Activated naive CD8-positive, alpha-beta T cell treated with anti-CD3 and anti-CD28 coated beads, Interleukin-2, amount 50 U/mL, for 24 hours (primary cell): Measurements from ENCODE around the gene GRAP.

Experiments
- ATAC-seq: fragments of 150-1000 bp; cut with Tn5 transposase; one replicate; pipeline ENCODE4 v1.10.0; 2021
- DNase-seq: peaks from one replicate; pipeline ENCODE4 v3.0.0; 2021
- H3K27ac Mint-ChIP-seq: one replicate; pipeline ENCODE4 v1.8.0; 2021; ENCODE audit warnings: mild to moderate bottlenecking, mixed read lengths
- H3K27me3 Mint-ChIP-seq: one replicate; pipeline ENCODE4 v1.8.0; 2021; ENCODE audit warnings: mixed read lengths
- H3K36me3 Mint-ChIP-seq: one replicate; pipeline ENCODE4 v1.8.0; 2021; ENCODE audit warnings: low read depth, mixed read lengths
- H3K4me1 Mint-ChIP-seq: one replicate; pipeline ENCODE4 v1.8.0; 2021; ENCODE audit warnings: mixed read lengths
- H3K4me3 Mint-ChIP-seq: one replicate; pipeline ENCODE4 v1.8.0; 2021; ENCODE audit warnings: mild to moderate bottlenecking, moderate library complexity, mixed read lengths
- H3K9me3 Mint-ChIP-seq: one replicate; pipeline ENCODE4 v1.8.0; 2021; ENCODE audit warnings: mixed read lengths

GRAP gene

GRCh38 chr17:19005137-19005773 is 41.5 kb downstream of the GRAP start:
- no peak for ATAC-seq
- Mint-ChIP-seq H3K4me3 (peak overlapping the region; percentile 61), H3K9me3 (no peaks in the 10 kb centered on the region), H3K36me3 (peaks cover 6% of the 10 kb centered on the region), H3K4me1 (peaks cover 24% of the 10 kb centered on the region), H3K27ac (no peak overlapping the region), H3K27me3 (no peaks in the 10 kb centered on the region)
- DNase-seq, result no peak

DNA sequence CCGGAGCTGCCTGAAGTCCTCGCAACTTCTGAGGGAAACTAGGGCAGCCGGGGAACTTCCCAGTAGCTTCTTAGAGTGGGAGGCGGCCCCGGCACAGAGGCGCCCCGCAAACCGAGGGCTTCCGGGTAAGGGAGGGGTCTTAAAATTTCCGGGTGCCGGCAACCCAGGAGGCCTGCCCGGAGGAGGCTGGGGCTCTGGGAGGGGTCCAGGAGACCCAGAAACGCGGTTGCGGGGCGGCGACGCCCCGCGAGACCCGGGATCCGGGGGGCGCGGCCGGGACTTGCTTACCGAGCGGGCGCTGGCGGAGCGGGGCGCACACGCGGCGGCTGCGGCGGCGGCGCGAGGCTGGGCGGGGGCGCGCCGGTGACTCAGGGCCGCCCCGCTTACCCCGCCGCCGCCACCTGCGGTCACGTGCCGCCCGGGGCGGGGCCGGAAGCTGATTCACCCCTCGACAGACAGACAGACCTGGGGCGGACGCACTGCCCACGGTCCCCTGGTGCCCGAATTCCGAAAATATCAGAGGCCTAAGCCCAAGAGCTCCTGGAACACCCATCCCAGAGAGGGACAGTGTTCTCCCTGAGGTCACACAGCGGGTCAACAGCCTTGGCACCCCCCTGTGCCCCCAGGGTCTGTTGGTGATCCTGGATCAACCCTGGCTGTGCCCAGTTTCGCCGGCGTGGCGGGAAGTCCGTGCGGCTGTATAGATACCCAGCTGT is 42.2 kb downstream of the GRAP start, which contains the start of gene FAM83G:
Gene FAM83G, minus strand, starts transcription at position 344 of the 716 bp plus-strand sequence. CDS start 723 bp downstream, outside the sequence.
- peak within 1 kb of the TSS; percentile 85 for H3K4me3 Mint-ChIP-seq
- no peaks in the 10 kb centered on the region for H3K9me3 Mint-ChIP-seq
- H3K4me1 Mint-ChIP-seq, result peaks cover 24% of the 10 kb centered on the region
- peak within 1 kb of the TSS; percentile 76 for H3K27ac Mint-ChIP-seq
- no peaks in the 10 kb centered on the region for H3K27me3 Mint-ChIP-seq
- ATAC-seq (peak; percentile 88), DNase-seq (peak; percentile 91)
- peaks cover 6% of the 10 kb centered on the region for H3K36me3 Mint-ChIP-seq

DNA sequence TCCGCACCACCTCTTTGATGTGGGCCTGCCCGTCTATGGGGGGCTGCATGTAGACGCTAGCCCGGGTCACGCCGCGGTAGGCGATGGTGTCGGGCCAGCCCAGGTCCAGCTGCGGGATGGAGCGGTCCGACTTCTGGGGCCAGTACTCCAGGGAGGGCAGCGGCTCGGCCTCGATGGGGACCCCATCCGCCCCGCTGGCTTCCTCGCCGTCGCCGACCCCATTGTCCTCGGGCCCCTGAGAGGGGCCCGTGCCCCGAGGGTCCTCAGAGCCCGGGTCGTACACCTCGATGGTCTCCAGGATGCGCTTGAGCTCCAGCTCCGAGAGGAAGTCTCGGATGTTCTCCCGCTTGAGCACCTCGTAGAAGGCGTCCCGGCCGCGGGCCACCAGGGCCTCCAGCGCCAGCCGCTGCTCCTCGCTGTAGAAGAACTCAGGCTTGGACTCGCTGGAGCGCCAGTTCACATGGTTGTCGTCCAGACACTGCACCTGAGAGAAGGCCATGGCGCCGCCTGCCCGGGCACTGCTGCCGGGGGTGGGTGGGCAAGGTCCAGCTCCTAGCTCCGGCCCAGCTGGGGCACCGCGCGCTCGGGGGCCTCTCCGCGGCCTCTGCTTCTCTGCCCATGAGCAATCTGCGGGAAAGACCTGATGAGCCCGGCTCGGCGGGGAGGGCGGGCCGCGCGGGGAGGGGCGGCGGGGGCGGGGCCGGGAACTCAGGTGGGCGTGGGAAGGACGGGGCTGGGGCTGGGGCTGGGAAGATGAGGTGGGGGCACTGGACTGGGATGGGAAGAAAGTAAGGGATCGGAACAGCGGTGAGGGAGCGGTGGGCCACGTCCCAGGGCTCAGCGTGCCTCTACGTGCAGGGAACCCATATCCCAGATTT is 43.0 kb downstream of the GRAP start:
- Mint-ChIP-seq H3K4me3 (peak overlapping the region; percentile 85), H3K27ac (peak overlapping the region; percentile 76), H3K4me1 (peaks cover 24% of the 10 kb centered on the region), H3K36me3 (peaks cover 6% of the 10 kb centered on the region), H3K27me3 (no peaks in the 10 kb centered on the region), H3K9me3 (no peaks in the 10 kb centered on the region)
- DNase-seq (peak; percentile 54), ATAC-seq (peak; percentile 18)

- H3K27ac Mint-ChIP-seq, result no peak overlapping the region
- ATAC-seq, result peak; percentile 24
- H3K4me1 Mint-ChIP-seq, result peaks cover 24% of the 10 kb centered on the region
- H3K36me3 Mint-ChIP-seq, result peaks cover 6% of the 10 kb centered on the region
- no peaks in the 10 kb centered on the region for H3K27me3 Mint-ChIP-seq
- no peak for DNase-seq
- peak overlapping the region; percentile 85 for H3K4me3 Mint-ChIP-seq
- H3K9me3 Mint-ChIP-seq, result no peaks in the 10 kb centered on the region
These were observed 43.8 kb downstream of the GRAP start for GRCh38 chr17:19002805-19003542.

GRCh38 chr17:19001907-19002590 is 44.7 kb downstream of the GRAP start:
- no peak for DNase-seq
- no peak for ATAC-seq
- Mint-ChIP-seq H3K4me3 (peak overlapping the region; percentile 85), H3K9me3 (no peaks in the 10 kb centered on the region), H3K27ac (no peak overlapping the region), H3K27me3 (no peaks in the 10 kb centered on the region), H3K4me1 (peaks cover 24% of the 10 kb centered on the region), H3K36me3 (peaks cover 6% of the 10 kb centered on the region)

- H3K4me1 Mint-ChIP-seq, result peaks cover 24% of the 10 kb centered on the region
- no peak for ATAC-seq
- DNase-seq, result no peak
- no peaks in the 10 kb centered on the region for H3K27me3 Mint-ChIP-seq
- peaks cover 3% of the 10 kb centered on the region for H3K9me3 Mint-ChIP-seq
- H3K27ac Mint-ChIP-seq, result no peak overlapping the region
- H3K4me3 Mint-ChIP-seq, result no peak overlapping the region
- H3K36me3 Mint-ChIP-seq, result peaks cover 16% of the 10 kb centered on the region
These were observed 46.0 kb downstream of the GRAP start for GRCh38 chr17:19000531-19001325.

DNA sequence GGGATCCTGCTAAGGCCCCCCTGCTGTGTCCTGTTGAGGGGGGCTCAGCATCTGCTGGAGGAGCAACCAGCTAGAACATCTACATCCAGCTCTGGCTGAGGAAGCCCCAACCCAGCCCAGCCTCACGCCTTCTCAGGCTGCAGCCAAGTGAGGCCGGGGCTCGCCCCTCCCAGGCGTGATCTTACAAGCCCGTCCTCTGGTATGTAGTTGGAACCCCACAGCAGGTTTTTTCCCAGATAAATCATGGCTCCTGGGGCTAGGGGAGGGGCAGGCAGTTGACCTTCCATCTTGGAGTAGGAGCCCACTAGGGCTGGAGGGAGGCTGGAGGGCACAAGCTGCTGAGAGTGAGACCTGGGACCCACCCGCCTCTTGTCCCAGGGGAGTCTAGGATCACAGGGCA is 46.8 kb downstream of the GRAP start:
- Mint-ChIP-seq H3K36me3 (peaks cover 21% of the 10 kb centered on the region), H3K4me1 (peaks cover 24% of the 10 kb centered on the region), H3K27me3 (no peaks in the 10 kb centered on the region), H3K27ac (no peak overlapping the region), H3K4me3 (no peak overlapping the region), H3K9me3 (peaks cover 10% of the 10 kb centered on the region)
- ATAC-seq (no peak), DNase-seq (no peak)

- Mint-ChIP-seq H3K27ac (no peak overlapping the region), H3K36me3 (peaks cover 23% of the 10 kb centered on the region), H3K4me1 (peaks cover 22% of the 10 kb centered on the region), H3K4me3 (no peak overlapping the region), H3K27me3 (no peaks in the 10 kb centered on the region), H3K9me3 (peaks cover 10% of the 10 kb centered on the region)
- ATAC-seq (no peak), DNase-seq (no peak)
These were observed 47.4 kb downstream of the GRAP start for GRCh38 chr17:18999394-18999793.

DNA sequence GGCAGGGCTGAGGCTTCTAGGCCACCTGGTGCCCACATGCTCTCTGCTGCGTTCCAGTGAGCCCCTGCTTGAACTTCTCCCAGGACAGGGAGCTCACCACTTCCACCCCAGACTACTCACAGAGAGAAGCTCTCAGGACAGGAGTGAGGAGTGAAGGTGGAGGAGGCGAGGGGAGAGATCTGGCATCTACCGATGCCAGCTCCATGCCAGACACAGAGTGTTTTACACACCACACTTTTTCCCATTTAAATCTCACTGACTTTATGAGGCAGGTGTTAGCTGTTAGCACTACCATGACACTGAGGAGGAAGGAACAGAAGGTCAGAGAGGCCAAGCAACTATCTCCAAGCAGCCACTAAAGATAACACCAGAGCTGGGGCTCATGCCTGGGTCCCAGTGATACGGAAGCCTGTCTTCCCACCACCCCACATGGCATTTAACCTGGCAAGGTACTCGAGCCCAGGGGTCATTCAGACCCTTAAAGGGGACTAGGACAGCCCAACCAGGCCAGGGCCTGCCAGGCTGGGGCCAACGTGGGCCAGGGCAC is 49.0 kb downstream of the GRAP start:
- no peak overlapping the region for H3K27ac Mint-ChIP-seq
- ATAC-seq, result no peak
- peaks cover 22% of the 10 kb centered on the region for H3K36me3 Mint-ChIP-seq

GRCh38 chr17:18996458-18996857 is 50.3 kb downstream of the GRAP start:
- ATAC-seq, result no peak
- H3K27me3 Mint-ChIP-seq, result no peaks in the 10 kb centered on the region

More for the DNA sequence above, 49.0 kb downstream of the GRAP start:
- H3K27me3 Mint-ChIP-seq, result no peaks in the 10 kb centered on the region
- H3K9me3 Mint-ChIP-seq, result peaks cover 10% of the 10 kb centered on the region
- H3K4me1 Mint-ChIP-seq, result peaks cover 29% of the 10 kb centered on the region
- no peak overlapping the region for H3K4me3 Mint-ChIP-seq
- DNase-seq, result no peak

GRCh38 chr17:18995220-18995619 is 51.5 kb downstream of the GRAP start:
- no peak overlapping the region for H3K27ac Mint-ChIP-seq
- H3K27me3 Mint-ChIP-seq, result no peaks in the 10 kb centered on the region
- ATAC-seq, result no peak

More at GRCh38 chr17:18996458-18996857, 50.3 kb downstream of the GRAP start:
- Mint-ChIP-seq H3K9me3 (peaks cover 10% of the 10 kb centered on the region), H3K27ac (no peak overlapping the region), H3K36me3 (peaks cover 19% of the 10 kb centered on the region), H3K4me3 (no peak overlapping the region), H3K4me1 (peaks cover 21% of the 10 kb centered on the region)
- no peak for DNase-seq

GRCh38 chr17:18994631-18995030 is 52.1 kb downstream of the GRAP start:
- Mint-ChIP-seq H3K9me3 (peaks cover 10% of the 10 kb centered on the region), H3K4me3 (no peak overlapping the region), H3K27ac (no peak overlapping the region), H3K4me1 (peaks cover 19% of the 10 kb centered on the region), H3K36me3 (peaks cover 19% of the 10 kb centered on the region), H3K27me3 (no peaks in the 10 kb centered on the region)
- no peak for DNase-seq
- no peak for ATAC-seq

More at GRCh38 chr17:18995220-18995619, 51.5 kb downstream of the GRAP start:
- H3K9me3 Mint-ChIP-seq, result peaks cover 10% of the 10 kb centered on the region
- H3K4me3 Mint-ChIP-seq, result no peak overlapping the region
- peaks cover 19% of the 10 kb centered on the region for H3K4me1 Mint-ChIP-seq
- DNase-seq, result no peak
- H3K36me3 Mint-ChIP-seq, result peaks cover 19% of the 10 kb centered on the region
